ENCODE measurements around the gene SRPRA. TPM values are rescaled to one million over a fixed set of nuclear protein-coding genes. Genes with fewer than 3 reads are reported as not detected.
"Not testable (repeated sequence)": the region's sequence is repeated elsewhere in the genome, so short reads cannot be mapped to it uniquely, and the experiment has no call there.

SRPRA gene
- total and polyA plus RNA-seq, 7 donors = 7.8 to 66.5 (median 53.2) TPM

DNA sequence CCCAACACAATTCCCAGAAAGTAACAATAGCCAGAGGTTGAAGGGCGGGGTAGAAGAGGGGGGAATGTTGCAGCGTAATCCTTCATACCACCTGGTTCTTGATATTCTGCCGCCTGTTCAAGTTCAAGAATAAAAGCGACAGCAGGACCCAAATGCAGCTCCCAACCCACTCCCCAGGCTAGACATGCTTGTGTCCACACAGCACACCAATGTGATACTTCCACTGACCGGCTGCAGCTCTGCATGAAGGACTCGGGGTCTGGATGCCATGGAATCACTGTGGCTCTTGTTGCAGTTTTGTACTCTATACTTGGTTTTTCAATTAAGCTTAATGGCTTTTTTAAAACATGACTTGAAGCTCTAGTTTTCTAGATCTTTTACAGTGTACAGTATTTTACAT lies 6.5 kb downstream of the SRPRA start:
- H3K27me3 ChIP-seq = no peaks in the 10 kb centered on the region
- H3K4me3 ChIP-seq = no peak overlapping the region
- DNase-seq = no peak
- H3K9me3 ChIP-seq = no peaks in the 10 kb centered on the region
- peaks cover 19 to 75% (median 42%) of the 10 kb centered on the region in 4 donors for H3K36me3 ChIP-seq
- TF ChIP-seq EP300 (IDR thresholded peaks at IDR 0.05) (no peak), POLR2AphosphoS5 (IDR thresholded peaks at IDR 0.05) (no peak), POLR2A (IDR thresholded peaks at IDR 0.05) (no peak)
- TF ChIP-seq, protein P1, sequence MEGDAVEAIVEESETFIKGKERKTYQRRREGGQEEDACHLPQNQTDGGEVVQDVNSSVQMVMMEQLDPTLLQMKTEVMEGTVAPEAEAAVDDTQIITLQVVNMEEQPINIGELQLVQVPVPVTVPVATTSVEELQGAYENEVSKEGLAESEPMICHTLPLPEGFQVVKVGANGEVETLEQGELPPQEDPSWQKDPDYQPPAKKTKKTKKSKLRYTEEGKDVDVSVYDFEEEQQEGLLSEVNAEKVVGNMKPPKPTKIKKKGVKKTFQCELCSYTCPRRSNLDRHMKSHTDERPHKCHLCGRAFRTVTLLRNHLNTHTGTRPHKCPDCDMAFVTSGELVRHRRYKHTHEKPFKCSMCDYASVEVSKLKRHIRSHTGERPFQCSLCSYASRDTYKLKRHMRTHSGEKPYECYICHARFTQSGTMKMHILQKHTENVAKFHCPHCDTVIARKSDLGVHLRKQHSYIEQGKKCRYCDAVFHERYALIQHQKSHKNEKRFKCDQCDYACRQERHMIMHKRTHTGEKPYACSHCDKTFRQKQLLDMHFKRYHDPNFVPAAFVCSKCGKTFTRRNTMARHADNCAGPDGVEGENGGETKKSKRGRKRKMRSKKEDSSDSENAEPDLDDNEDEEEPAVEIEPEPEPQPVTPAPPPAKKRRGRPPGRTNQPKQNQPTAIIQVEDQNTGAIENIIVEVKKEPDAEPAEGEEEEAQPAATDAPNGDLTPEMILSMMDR (IDR thresholded peaks at IDR 0.05) = no peak
- peaks cover 0 to 3% (median under 1%) of the 10 kb centered on the region in 4 donors for H3K4me1 ChIP-seq
- no peak overlapping the region for H3K27ac ChIP-seq
- intact Hi-C loops (cut with DNase I) = loop anchor here (10.0 kb wide), 1 partner anchor 667 kb away; the partner anchor contains the start of gene STT3A
- WGBS, 2 donors = 95 to 96% methylated on average over 6 of the region's 6 CpGs

DNA sequence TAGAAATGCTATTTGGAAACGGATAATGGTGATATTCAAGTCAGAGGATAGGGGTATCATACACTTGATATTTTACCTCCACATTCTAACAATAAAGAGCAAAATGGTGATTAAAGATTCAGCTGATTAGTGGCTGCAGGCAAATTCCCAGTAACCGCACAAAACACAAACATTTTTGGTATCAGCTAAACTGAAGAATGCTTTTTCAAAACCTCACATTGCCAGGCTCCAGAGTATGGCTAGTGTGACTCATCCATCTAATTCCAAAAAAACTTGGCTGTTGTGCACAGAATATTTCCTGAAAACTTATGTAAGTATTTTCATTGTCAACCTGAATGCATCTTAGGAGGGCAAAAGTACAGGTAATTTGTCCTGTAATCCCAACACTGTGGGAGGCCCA lies 10.9 kb downstream of the SRPRA start:
- WGBS, 2 donors = 88 to 89% methylated on average over 2 of the region's 2 CpGs
- DNase-seq = no peak
- no peaks in the 10 kb centered on the region for H3K9me3 ChIP-seq
- intact Hi-C loops (cut with DNase I) = no loop called here
- no peak overlapping the region for H3K4me3 ChIP-seq
- H3K27ac ChIP-seq = no peak overlapping the region
- TF ChIP-seq POLR2AphosphoS5 (IDR thresholded peaks at IDR 0.05) = no peak
- TF ChIP-seq, protein P1 (IDR thresholded peaks at IDR 0.05) = no peak
- H3K27me3 ChIP-seq = no peaks in the 10 kb centered on the region
- no peaks in the 10 kb centered on the region for H3K4me1 ChIP-seq
- peaks cover 6 to 58% (median 14%) of the 10 kb centered on the region in 4 donors for H3K36me3 ChIP-seq

DNA sequence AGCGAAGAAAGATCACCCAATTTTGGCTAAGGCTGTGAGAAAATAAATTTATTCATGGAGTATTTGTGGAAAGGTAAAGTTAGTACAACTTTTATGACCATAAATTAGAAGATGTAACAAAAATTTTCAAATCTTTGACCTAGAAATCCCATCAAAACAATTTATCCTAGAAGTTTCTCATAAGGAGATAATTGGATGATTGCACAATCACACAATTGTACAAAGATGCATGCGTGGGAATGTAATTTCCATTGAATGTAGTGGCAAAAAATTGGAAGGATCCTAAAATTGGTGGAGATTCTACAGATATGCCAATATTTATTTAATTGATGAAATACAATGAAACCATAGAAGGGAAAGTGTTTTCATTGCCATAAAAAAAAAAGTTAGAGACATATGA lies 11.6 kb downstream of the SRPRA start:
- no peak for TF ChIP-seq EP300 (IDR thresholded peaks at IDR 0.05)
- no peak for TF ChIP-seq POLR2AphosphoS5 (IDR thresholded peaks at IDR 0.05)
- no peak for TF ChIP-seq POLR2A (IDR thresholded peaks at IDR 0.05)
- TF ChIP-seq, protein P1 (IDR thresholded peaks at IDR 0.05) = no peak
- H3K27ac ChIP-seq = no peak overlapping the region
- intact Hi-C loops (cut with DNase I) = no loop called here
- H3K36me3 ChIP-seq = peaks cover 6 to 52% (median 10%) of the 10 kb centered on the region in 4 donors
- no peaks in the 10 kb centered on the region for H3K9me3 ChIP-seq
- 91 to 92% methylated on average over 2 of the region's 2 CpGs for WGBS, 2 donors
- no peak overlapping the region for H3K4me3 ChIP-seq
- no peaks in the 10 kb centered on the region for H3K27me3 ChIP-seq
- DNase-seq = no peak
- no peaks in the 10 kb centered on the region for H3K4me1 ChIP-seq

DNA sequence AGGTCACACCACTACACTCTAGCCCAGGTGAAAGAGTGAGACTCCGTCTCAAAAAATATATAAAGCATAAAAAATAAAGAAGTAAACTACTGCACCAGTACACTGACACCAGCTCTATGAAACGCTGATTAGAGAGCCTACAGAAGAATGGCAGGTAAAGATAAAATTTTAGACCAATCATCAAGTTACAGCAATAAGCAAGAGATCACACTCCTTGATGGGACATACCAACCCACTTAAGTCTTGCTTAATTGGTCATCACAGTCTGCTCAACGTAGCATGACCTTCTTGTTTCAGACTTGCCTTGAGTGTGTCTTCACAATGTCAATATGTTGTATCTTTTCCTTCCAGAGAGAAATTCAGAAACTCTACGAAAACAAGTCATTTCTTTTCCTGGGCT lies 12.5 kb downstream of the SRPRA start:
- Histone ChIP-seq H3K27me3 (no peaks in the 10 kb centered on the region), H3K4me3 (no peak overlapping the region), H3K9me3 (no peaks in the 10 kb centered on the region), H3K36me3 (peaks cover 6 to 43% (median 7%) of the 10 kb centered on the region in 4 donors), H3K4me1 (no peaks in the 10 kb centered on the region), H3K27ac (no peak overlapping the region)
- WGBS, 2 donors = 94 to 96% methylated on average over 4 of the region's 4 CpGs
- DNase-seq = no peak
- intact Hi-C loops (cut with DNase I) = no loop called here
- TF ChIP-seq, protein P1 (IDR thresholded peaks at IDR 0.05) = no peak
- TF ChIP-seq EP300 (IDR thresholded peaks at IDR 0.05) = no peak
- TF ChIP-seq POLR2A (IDR thresholded peaks at IDR 0.05) = no peak
- TF ChIP-seq POLR2AphosphoS5 (IDR thresholded peaks at IDR 0.05) = no peak

DNA sequence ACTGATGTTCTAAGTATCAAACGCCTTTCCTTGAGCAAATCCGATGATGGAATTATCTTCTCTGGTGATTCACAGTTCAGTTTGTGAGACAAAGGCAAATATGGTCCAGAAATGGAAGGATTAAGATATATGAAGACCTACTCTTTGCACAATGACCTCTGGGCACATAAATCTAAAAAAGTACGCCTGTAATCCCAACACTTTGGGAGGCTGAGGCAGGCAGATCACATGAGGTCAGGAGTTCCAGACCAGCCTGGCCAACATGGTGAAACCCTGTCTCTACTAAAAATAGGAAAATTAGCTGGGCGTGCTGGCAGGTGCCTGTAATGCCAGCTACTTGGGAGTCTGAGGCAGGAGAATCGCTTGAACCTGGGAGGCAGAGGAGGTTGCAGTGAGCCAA lies 13.2 kb downstream of the SRPRA start:
- DNase-seq; H3K27me3 ChIP-seq; H3K27ac ChIP-seq; intact Hi-C loops (cut with DNase I); H3K4me3 ChIP-seq; H3K9me3 ChIP-seq; H3K4me1 ChIP-seq: not testable (repeated sequence)
- H3K36me3 ChIP-seq = peaks cover 6 to 45% (median 7%) of the 10 kb centered on the region in 4 donors
- WGBS, 2 donors = 95 to 96% methylated on average over 5 of the region's 5 CpGs

All from sigmoid colon (tissue), 7 donors.